OCI-LY7 (cell line): ENCODE results near the gene CLSTN2. TPM values are rescaled to one million over a fixed set of nuclear protein-coding genes. Genes with fewer than 3 reads are reported as not detected.

Experiments
- BruUV-seq: library from RNA; stranded (reverse); fragments of 400-500 nt; replicated peaks from 2 replicates; lab custom pipeline; 2021; lab: Mats Ljungman, UMichigan
- CTCF ChIA-PET: fragments of 300-600 bp; sonication (Branson Sonifier 250); formaldehyde crosslinking; loops from one replicate; lab custom pipeline; 2022; ENCODE audit warnings: antibody characterized with exemption; ENCODE audit not compliant: unreplicated experiment; lab: Charles Lee
- POLR2A ChIA-PET: fragments of 300-600 bp; sonication (Branson Sonifier 250); formaldehyde crosslinking; loops from one replicate; lab custom pipeline; 2022; ENCODE audit warnings: antibody characterized with exemption; lab: Charles Lee
- DNase-seq: peaks from one replicate; pipeline ENCODE4 v3.0.0-alpha.2; 2015; ENCODE audit warnings: low spot score
- H2AFZ ChIP-seq: fragments of 200-600 bp; sonication (generic), shearing (Covaris generic); 2 replicates; pipeline ENCODE4 v1.6.1; 2014; ENCODE audit warnings: mild to moderate bottlenecking, antibody characterized with exemption, low read length, moderate library complexity
- H3K27ac ChIP-seq: fragments of 200-600 bp; sonication (generic); 2 replicates; pipeline ENCODE4 v1.5.1; 2014; ENCODE audit warnings: mixed run types, low read depth, mild to moderate bottlenecking, moderate library complexity, low read length, inconsistent platforms; ENCODE audit not compliant: poor library complexity, severe bottlenecking
- H3K36me3 ChIP-seq: fragments of 200-600 bp; sonication (generic); 2 replicates; pipeline ENCODE4 v1.6.1; 2014; ENCODE audit warnings: mild to moderate bottlenecking, antibody characterized with exemption, low read length, moderate library complexity, mixed read lengths; ENCODE audit not compliant: insufficient read depth
- H3K4me1 ChIP-seq: fragments of 200-600 bp; sonication (generic); 2 replicates; pipeline ENCODE4 v1.5.1; 2014; ENCODE audit warnings: mild to moderate bottlenecking, low read length; ENCODE audit not compliant: insufficient read depth, poor library complexity, severe bottlenecking
- H3K4me2 ChIP-seq: fragments of 200-600 bp; sonication (generic); 2 replicates; pipeline ENCODE4 v1.6.1; 2014; ENCODE audit warnings: mild to moderate bottlenecking, low read length
- H3K4me3 ChIP-seq: fragments of 200-600 bp; sonication (generic); 2 replicates; pipeline ENCODE4 v1.5.1; 2014; ENCODE audit warnings: mild to moderate bottlenecking, low read depth, low read length; ENCODE audit not compliant: poor library complexity, severe bottlenecking
- H3K79me2 ChIP-seq: fragments of 200-600 bp; sonication (generic); 2 replicates; pipeline ENCODE4 v1.6.1; 2016; ENCODE audit warnings: low read depth, mild to moderate bottlenecking, low read length, moderate library complexity, mixed read lengths; ENCODE audit not compliant: insufficient read depth
- H3K9me2 ChIP-seq: fragments of 200-600 bp; sonication (generic); 2 replicates; pipeline ENCODE4 v1.6.1; 2016; ENCODE audit warnings: mild to moderate bottlenecking, low read length, mixed read lengths; ENCODE audit not compliant: insufficient read depth
- H3K9me3 ChIP-seq: fragments of 200-600 bp; sonication (generic); 2 replicates; pipeline ENCODE4 v1.6.1; 2014; ENCODE audit warnings: mild to moderate bottlenecking, mixed run types, low read length, mixed read lengths
- H4K20me1 ChIP-seq: fragments of 200-600 bp; sonication (generic); 2 replicates; pipeline ENCODE4 v1.6.1; 2014; ENCODE audit warnings: mild to moderate bottlenecking, antibody characterized with exemption, low read length, moderate library complexity, mixed read lengths; ENCODE audit not compliant: insufficient read depth
- EZH2phosphoT487 ChIP-seq: fragments of 200-600 bp; sonication (generic); IDR thresholded peaks from 2 replicates; pipeline ENCODE4 v1.6.1; 2018; ENCODE audit warnings: low read depth, borderline replicate concordance, mild to moderate bottlenecking, mixed run types, antibody characterized with exemption, low read length, moderate library complexity, mixed read lengths
- intact Hi-C: fragments of 100-400 bp; cut with micrococcal nuclease; formaldehyde crosslinking; loops from one replicate; pipeline ENCODE4 v1.10.0; 2022; ENCODE audit not compliant: unreplicated experiment
- total RNA-seq, 2 experiments: library from RNA; depleted of rRNA in 1 of 2; stranded (reverse); fragments of >200 nt in 1 of 2; shearing (Covaris generic) in 1 of 2; gene quantifications; 2 replicates each; pipeline ENCODE4 v1.2.3, GENCODE V29; 2014 to 2022
- TF ChIP-seq, protein P1 (sequence below): fragments of 200-600 bp; sonication (generic); conservative IDR thresholded peaks from 2 replicates; pipeline ENCODE4 v1.5.1; 2014; ENCODE audit warnings: mild to moderate bottlenecking, antibody characterized with exemption, low read length, moderate library complexity, mixed read lengths

CLSTN2 gene
- total RNA-seq, 2 experiments from 2014 or later, result not detected

DNA sequence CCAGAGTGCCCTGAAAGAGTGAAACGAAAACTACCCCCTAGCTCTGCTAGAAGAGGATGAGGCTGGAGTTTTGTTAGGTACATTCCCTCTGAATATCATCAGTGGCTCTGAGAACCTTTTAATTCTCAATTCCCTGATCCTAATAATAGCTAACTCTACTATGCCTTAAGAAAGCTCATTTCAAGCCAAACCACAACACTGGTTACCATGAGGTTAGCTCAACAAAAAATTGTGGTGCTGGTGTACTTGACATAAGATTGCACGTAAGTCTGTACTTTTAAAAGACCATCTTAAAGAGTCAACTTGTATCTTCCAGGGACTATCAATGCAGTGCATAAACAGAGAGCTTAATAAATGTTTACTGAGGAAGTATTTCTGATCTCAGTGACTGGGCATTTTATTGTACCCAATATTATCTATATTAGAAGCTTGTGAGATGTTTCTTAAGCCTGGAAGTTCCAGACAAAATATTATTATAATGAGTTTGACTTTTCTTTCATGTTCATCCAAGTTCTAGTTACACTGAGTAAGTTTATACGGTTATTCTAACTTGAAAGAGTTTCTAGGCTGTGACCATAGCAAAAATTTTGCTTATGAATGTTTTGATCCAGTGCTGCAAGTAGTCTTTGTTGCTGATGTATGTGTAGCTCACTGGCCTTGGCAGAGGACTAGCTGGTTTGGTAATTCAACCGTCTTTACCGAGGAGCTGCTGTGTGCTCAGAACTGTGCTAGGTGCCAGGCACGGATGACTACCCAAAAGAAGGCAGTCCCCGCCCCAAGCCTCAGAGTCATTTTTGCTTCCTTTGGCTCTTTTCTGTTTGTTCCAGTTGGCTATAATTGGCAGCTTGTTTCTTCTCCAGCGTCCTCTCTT lies 408.5 kb downstream of the CLSTN2 start:
- H3K4me2 ChIP-seq, result no peak overlapping the region
- no peak overlapping the region for H3K27ac ChIP-seq
- no peaks in the 10 kb centered on the region for H3K4me1 ChIP-seq
- H3K36me3 ChIP-seq, result no peaks in the 10 kb centered on the region
- ChIA-PET POLR2A (interaction anchor here (0.6 to 1.4 kb wide), 4 partner anchors 11 to 387 kb away, joined by 3 to 7 read pairs (median 3); no protein-coding TSS in a partner anchor), CTCF (interaction anchor here (0.5 kb wide), 1 partner anchor 41 kb away, joined by 3 read pairs; no protein-coding TSS in a partner anchor)
- no peaks in the 10 kb centered on the region for H3K9me2 ChIP-seq
- H4K20me1 ChIP-seq, result no peaks in the 10 kb centered on the region
- no peak overlapping the region for H2AFZ ChIP-seq
- no TSS peak for BruUV-seq
- no peak for DNase-seq
- H3K79me2 ChIP-seq, result no peaks in the 10 kb centered on the region
- intact Hi-C loops, result no loop called here
- no peak overlapping the region for H3K4me3 ChIP-seq
- no peak for TF ChIP-seq EZH2phosphoT487
- TF ChIP-seq, protein P1, sequence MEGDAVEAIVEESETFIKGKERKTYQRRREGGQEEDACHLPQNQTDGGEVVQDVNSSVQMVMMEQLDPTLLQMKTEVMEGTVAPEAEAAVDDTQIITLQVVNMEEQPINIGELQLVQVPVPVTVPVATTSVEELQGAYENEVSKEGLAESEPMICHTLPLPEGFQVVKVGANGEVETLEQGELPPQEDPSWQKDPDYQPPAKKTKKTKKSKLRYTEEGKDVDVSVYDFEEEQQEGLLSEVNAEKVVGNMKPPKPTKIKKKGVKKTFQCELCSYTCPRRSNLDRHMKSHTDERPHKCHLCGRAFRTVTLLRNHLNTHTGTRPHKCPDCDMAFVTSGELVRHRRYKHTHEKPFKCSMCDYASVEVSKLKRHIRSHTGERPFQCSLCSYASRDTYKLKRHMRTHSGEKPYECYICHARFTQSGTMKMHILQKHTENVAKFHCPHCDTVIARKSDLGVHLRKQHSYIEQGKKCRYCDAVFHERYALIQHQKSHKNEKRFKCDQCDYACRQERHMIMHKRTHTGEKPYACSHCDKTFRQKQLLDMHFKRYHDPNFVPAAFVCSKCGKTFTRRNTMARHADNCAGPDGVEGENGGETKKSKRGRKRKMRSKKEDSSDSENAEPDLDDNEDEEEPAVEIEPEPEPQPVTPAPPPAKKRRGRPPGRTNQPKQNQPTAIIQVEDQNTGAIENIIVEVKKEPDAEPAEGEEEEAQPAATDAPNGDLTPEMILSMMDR, result no peak
- peaks cover 6% of the 10 kb centered on the region; the same call in 1 of the 2 replicates for H3K9me3 ChIP-seq

DNA sequence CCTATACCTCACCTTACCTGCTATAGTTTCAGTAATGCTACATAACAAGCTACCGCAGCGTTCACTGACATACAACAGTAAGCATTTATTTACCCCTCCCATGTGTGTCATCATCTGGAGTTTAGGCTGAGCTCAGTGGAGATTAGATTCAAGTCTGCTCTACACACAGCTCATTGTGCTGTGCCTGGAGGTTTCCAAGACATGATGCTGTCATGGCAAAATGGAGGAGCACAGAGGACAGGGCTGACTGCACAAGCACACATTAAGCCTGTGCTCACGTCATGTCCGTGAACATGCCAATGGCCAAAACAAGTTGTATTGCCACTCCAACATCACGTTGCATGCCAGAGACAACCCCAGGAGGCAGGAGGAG lies 409.1 kb downstream of the CLSTN2 start:
- Histone ChIP-seq H4K20me1 (no peaks in the 10 kb centered on the region), H2AFZ (no peak overlapping the region), H3K4me1 (no peaks in the 10 kb centered on the region), H3K79me2 (no peaks in the 10 kb centered on the region), H3K9me3 (peaks cover 13% of the 10 kb centered on the region; the same call in 1 of the 2 replicates), H3K27ac (no peak overlapping the region), H3K4me3 (no peak overlapping the region), H3K4me2 (no peak overlapping the region), H3K9me2 (no peaks in the 10 kb centered on the region), H3K36me3 (no peaks in the 10 kb centered on the region)
- CTCF ChIA-PET, result interaction anchor here (0.5 kb wide), 1 partner anchor 40 kb away, joined by 3 read pairs; no protein-coding TSS in a partner anchor
- DNase-seq, result no peak
- no TSS peak for BruUV-seq
- TF ChIP-seq EZH2phosphoT487, result no peak
- TF ChIP-seq, protein P1, result no peak
- intact Hi-C loops, result no loop called here
- POLR2A ChIA-PET, result interaction anchor here (1.4 kb wide), 1 partner anchor 10 kb away, joined by 7 read pairs; no protein-coding TSS in a partner anchor
